Mesenchymal stem cell (in vitro differentiated cells and primary cell): ENCODE data around the gene ADAM12.
A peak's percentile ranks its signal among the peaks of the same experiment; 100 is the strongest.

Experiments
- DNase-seq: peaks from one replicate; pipeline ENCODE4 v3.0.0-alpha.2; 2013
- H2AFZ ChIP-seq: one replicate; pipeline ENCODE4 v1.6.1; 2013; ENCODE audit warnings: low read depth, mild to moderate bottlenecking, control low read depth, inconsistent platforms, low read length, moderate library complexity
- H2AK5ac ChIP-seq: 2 replicates; pipeline ENCODE4 v1.6.1; 2013; ENCODE audit warnings: low read length, moderate library complexity, mild to moderate bottlenecking, inconsistent platforms; ENCODE audit not compliant: severe bottlenecking
- H2BK120ac ChIP-seq: one replicate; pipeline ENCODE4 v1.6.1; 2013; ENCODE audit warnings: low read depth, mild to moderate bottlenecking, inconsistent platforms, low read length, moderate library complexity
- H2BK12ac ChIP-seq, 2 experiments: one replicate each; pipeline ENCODE4 v1.6.1; 2013; ENCODE audit warnings: inconsistent platforms in 2 of 2, low read length in 2 of 2, mild to moderate bottlenecking in 2 of 2, moderate library complexity in 2 of 2, control low read depth in 1 of 2
- H2BK15ac ChIP-seq: one replicate; pipeline ENCODE4 v1.6.1; 2013; ENCODE audit warnings: mild to moderate bottlenecking, low read depth, inconsistent platforms; ENCODE audit not compliant: poor library complexity, severe bottlenecking
- H2BK5ac ChIP-seq: 2 replicates; pipeline ENCODE4 v1.6.1; 2013; ENCODE audit warnings: low read depth, mild to moderate bottlenecking, low read length, control low read depth, inconsistent platforms; ENCODE audit not compliant: poor library complexity, severe bottlenecking
- H3K14ac ChIP-seq, 2 experiments: one replicate each; pipeline ENCODE4 v1.6.1; 2013; ENCODE audit warnings: inconsistent platforms in 2 of 2, low read length in 2 of 2, control low read depth in 1 of 2, mild to moderate bottlenecking in 1 of 2, moderate library complexity in 1 of 2
- H3K18ac ChIP-seq, 2 experiments: one replicate each; pipeline ENCODE4 v1.6.1; 2013; ENCODE audit warnings: inconsistent platforms in 2 of 2, low read length in 2 of 2, control low read depth in 1 of 2, low read depth in 1 of 2, mild to moderate bottlenecking in 1 of 2
- H3K23ac ChIP-seq, 2 experiments: one replicate each; pipeline ENCODE4 v1.6.1; 2013; ENCODE audit warnings: inconsistent platforms in 2 of 2, low read length in 2 of 2, mild to moderate bottlenecking in 2 of 2, moderate library complexity in 2 of 2, control low read depth in 1 of 2
- H3K27ac ChIP-seq: 2 replicates; pipeline ENCODE4 v1.5.1; 2013; ENCODE audit warnings: mild to moderate bottlenecking, moderate library complexity, low read length, control low read depth, inconsistent platforms; ENCODE audit not compliant: poor library complexity, severe bottlenecking
- H3K27me3 ChIP-seq, 2 experiments: 2 replicates each; pipeline versions ENCODE4 v1.6.1 to v1.7.0; 2013; ENCODE audit warnings: low read length in 2 of 2, mild to moderate bottlenecking in 2 of 2, moderate library complexity in 2 of 2, control low read depth in 1 of 2, inconsistent platforms in 1 of 2; ENCODE audit not compliant: control insufficient read depth in 1 of 2, insufficient read depth in 1 of 2
- H3K36me3 ChIP-seq, 2 experiments: 2 replicates each; pipeline versions ENCODE4 v1.6.1 to v1.7.0; 2013; ENCODE audit warnings: low read length in 2 of 2, control low read depth in 1 of 2, inconsistent platforms in 1 of 2, low read depth in 1 of 2, mild to moderate bottlenecking in 1 of 2; ENCODE audit not compliant: insufficient read depth in 2 of 2, control insufficient read depth in 1 of 2
- H3K4ac ChIP-seq, 2 experiments: one replicate each; pipeline ENCODE4 v1.6.1; 2013; ENCODE audit warnings: inconsistent platforms in 2 of 2, low read length in 2 of 2, mild to moderate bottlenecking in 2 of 2, moderate library complexity in 2 of 2, control low read depth in 1 of 2, low read depth in 1 of 2
- H3K4me1 ChIP-seq: 2 replicates; pipeline ENCODE4 v1.6.1; 2013; ENCODE audit warnings: low read depth, low read length, control low read depth; ENCODE audit not compliant: control insufficient read depth, insufficient read depth
- H3K4me2 ChIP-seq: 2 replicates; pipeline ENCODE4 v1.6.1; 2013; ENCODE audit warnings: low read length, mild to moderate bottlenecking, inconsistent platforms; ENCODE audit not compliant: poor library complexity, severe bottlenecking
- H3K4me3 ChIP-seq, 2 experiments: 2 replicates each; pipeline versions ENCODE4 v1.5.1 to v1.7.0; 2013; ENCODE audit warnings: low read length in 2 of 2, mild to moderate bottlenecking in 2 of 2, control low read depth in 1 of 2, low read depth in 1 of 2; ENCODE audit not compliant: insufficient read depth in 1 of 2
- H3K79me1 ChIP-seq: replicated peaks from 2 replicates; pipeline ENCODE4 v1.6.1; 2013; ENCODE audit warnings: mild to moderate bottlenecking, control low read depth, low read length, inconsistent platforms; ENCODE audit not compliant: poor library complexity, severe bottlenecking
- H3K9ac ChIP-seq: 2 replicates; pipeline ENCODE4 v1.7.0; 2013; ENCODE audit warnings: mild to moderate bottlenecking, low read length, moderate library complexity
- H3K9me3 ChIP-seq: 2 replicates; pipeline ENCODE4 v1.7.0; 2013; ENCODE audit warnings: mild to moderate bottlenecking, low read length; ENCODE audit not compliant: control insufficient read depth
- H4K8ac ChIP-seq: one replicate; pipeline ENCODE4 v1.6.1; 2013; ENCODE audit warnings: inconsistent platforms, mild to moderate bottlenecking, low read length, moderate library complexity
- H4K91ac ChIP-seq: one replicate; pipeline ENCODE4 v1.6.1; 2013; ENCODE audit warnings: mild to moderate bottlenecking, low read length, inconsistent platforms
- WGBS: methylation state at CpG from one replicate; pipeline ENCODE4 v1.1.7; 2013; ENCODE audit warnings: mixed read lengths; 5-methylcytosine and 5-hydroxymethylcytosine counted together

The ADAM12 gene

DNA sequence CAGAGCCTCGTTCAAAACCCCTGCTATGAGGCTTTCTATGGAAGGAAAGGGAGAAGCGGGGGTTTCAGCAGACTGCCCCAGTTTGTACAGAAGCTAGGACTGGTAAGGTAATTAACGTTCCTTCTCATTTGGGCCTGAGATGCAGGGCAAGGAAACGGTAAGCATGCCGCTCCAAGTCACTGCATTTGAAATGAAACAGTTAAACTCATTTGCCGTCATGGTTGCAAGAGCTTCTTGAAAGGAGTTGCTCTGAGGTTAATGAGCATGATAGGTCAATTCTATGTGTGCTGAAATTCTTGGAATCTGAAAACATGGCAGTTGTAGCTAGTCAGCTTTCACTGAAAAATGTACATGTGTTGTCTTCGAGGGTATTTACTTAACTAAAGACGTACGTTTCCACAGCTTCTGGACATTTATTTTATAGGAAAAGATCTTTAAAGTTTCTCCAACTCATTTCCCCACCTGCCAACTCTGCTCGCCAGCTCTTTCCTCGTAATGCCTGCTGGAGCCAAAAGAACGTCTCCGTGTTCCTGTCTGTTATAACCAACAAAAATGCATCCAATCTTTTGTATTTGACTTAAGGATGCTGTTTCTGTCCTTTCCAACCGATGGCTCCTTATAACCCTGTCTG, 73.3 kb downstream of the ADAM12 start:
- Histone ChIP-seq H3K9ac (peak overlapping the region; percentile 70), H2BK5ac (no peak overlapping the region), H3K23ac (no peak overlapping the region), H3K4me3 (peak overlapping the region in 1 of 2 experiments; percentile 20), H3K79me1 (peaks cover 35% of the 10 kb centered on the region), H3K36me3 (peaks cover 12 to 81% of the 10 kb centered on the region in 2 experiments), H3K9me3 (no peaks in the 10 kb centered on the region), H3K4me1 (peaks cover 5% of the 10 kb centered on the region), H2AFZ (no peak overlapping the region), H2BK120ac (no peak overlapping the region), H2BK15ac (no peak overlapping the region), H3K4ac (no peak overlapping the region), H4K91ac (no peak overlapping the region), H2AK5ac (no peak overlapping the region), H4K8ac (no peak overlapping the region), H3K27ac (no peak overlapping the region), H3K27me3 (no peaks in the 10 kb centered on the region), H2BK12ac (no peak overlapping the region), H3K18ac (no peak overlapping the region), H3K14ac (no peak overlapping the region), H3K4me2 (no peak overlapping the region)
- DNase-seq: no peak
- 95% methylated on average over 14 of the region's 14 CpGs for WGBS

DNA sequence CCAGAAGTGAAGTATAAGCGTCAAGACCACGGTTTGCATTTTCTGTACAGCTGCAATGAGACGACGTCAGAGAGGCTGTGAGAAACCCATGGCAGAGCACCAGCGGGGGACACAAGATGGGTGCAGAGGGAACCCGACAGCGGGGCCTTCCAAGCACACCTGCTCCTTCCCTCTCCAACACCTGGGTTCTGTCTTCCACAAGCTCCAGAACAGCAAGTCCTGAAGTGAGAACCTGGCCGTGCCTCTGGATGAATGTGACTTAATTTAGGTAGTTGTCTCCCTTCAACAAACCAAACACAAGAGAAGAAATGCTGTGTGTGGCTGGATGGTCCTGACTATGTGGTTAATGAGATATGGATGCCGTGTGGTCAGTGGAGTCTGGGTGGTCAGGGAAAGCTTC, 76.1 kb downstream of the ADAM12 start:
- no peak overlapping the region for H2BK120ac ChIP-seq
- H3K4me2 ChIP-seq: no peak overlapping the region
- no peak overlapping the region for H3K27ac ChIP-seq
- H3K4me3 ChIP-seq: no peak overlapping the region
- no peak overlapping the region for H2AK5ac ChIP-seq
- no peak overlapping the region for H3K14ac ChIP-seq
- peaks cover 3% of the 10 kb centered on the region for H3K4me1 ChIP-seq
- H2BK12ac ChIP-seq: no peak overlapping the region
- DNase-seq: no peak
- no peak overlapping the region for H4K8ac ChIP-seq
- H3K9me3 ChIP-seq: no peaks in the 10 kb centered on the region
- H3K23ac ChIP-seq: no peak overlapping the region
- no peak overlapping the region for H3K9ac ChIP-seq
- 98% methylated on average over 6 of the region's 9 CpGs for WGBS
- H3K18ac ChIP-seq: no peak overlapping the region
- H3K79me1 ChIP-seq: peaks cover 31% of the 10 kb centered on the region
- no peak overlapping the region for H2AFZ ChIP-seq
- no peaks in the 10 kb centered on the region for H3K27me3 ChIP-seq
- no peak overlapping the region for H2BK5ac ChIP-seq
- H2BK15ac ChIP-seq: no peak overlapping the region
- no peak overlapping the region for H4K91ac ChIP-seq
- no peak overlapping the region for H3K4ac ChIP-seq
- H3K36me3 ChIP-seq: peaks cover 12 to 78% of the 10 kb centered on the region in 2 experiments

DNA sequence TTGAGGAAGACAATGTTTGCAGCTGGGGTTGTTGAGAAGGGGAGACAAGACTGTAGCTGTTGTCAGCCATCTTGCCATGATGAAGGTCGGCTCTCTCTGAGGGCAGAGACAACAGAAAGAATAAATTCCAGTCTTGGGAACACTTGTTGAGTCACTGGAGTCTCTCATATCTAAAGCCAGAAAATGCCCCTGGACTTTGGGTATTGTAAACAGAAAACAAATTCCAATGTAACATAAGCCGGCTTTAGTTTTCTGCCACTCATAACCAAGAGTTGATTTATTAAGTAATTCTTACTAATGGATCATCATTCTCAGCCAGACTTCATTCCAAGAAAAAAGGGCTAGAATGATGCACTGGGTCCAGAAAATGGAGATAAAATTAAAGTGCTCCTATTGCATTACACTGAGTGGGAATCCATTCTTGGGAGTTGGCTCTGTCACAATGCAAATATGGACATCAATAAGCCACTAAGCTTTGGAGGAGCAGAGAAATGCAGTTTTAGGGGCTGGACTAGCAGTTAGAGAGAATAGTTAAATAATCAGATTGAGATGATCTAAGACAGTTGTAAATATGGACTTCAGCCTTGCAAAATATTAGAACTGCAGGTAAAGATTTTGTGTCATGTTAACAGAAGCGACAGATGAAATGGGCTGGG, 78.9 kb downstream of the ADAM12 start:
- Histone ChIP-seq H4K91ac (no peak overlapping the region), H3K79me1 (peaks cover 24% of the 10 kb centered on the region), H3K9me3 (peaks cover 7% of the 10 kb centered on the region), H2BK12ac (no peak overlapping the region), H2AFZ (no peak overlapping the region), H3K14ac (no peak overlapping the region), H3K27ac (no peak overlapping the region), H3K36me3 (peaks cover 12 to 65% of the 10 kb centered on the region in 2 experiments), H2BK15ac (no peak overlapping the region), H2BK5ac (no peak overlapping the region), H3K23ac (no peak overlapping the region), H2AK5ac (no peak overlapping the region), H3K18ac (no peak overlapping the region), H4K8ac (no peak overlapping the region), H3K4ac (no peak overlapping the region), H3K4me1 (no peaks in the 10 kb centered on the region), H3K27me3 (no peaks in the 10 kb centered on the region), H3K4me2 (no peak overlapping the region), H3K4me3 (no peak overlapping the region), H2BK120ac (no peak overlapping the region), H3K9ac (no peak overlapping the region)
- WGBS: 90% methylated on average over 2 of the region's 3 CpGs
- peak; percentile 25 for DNase-seq

DNA sequence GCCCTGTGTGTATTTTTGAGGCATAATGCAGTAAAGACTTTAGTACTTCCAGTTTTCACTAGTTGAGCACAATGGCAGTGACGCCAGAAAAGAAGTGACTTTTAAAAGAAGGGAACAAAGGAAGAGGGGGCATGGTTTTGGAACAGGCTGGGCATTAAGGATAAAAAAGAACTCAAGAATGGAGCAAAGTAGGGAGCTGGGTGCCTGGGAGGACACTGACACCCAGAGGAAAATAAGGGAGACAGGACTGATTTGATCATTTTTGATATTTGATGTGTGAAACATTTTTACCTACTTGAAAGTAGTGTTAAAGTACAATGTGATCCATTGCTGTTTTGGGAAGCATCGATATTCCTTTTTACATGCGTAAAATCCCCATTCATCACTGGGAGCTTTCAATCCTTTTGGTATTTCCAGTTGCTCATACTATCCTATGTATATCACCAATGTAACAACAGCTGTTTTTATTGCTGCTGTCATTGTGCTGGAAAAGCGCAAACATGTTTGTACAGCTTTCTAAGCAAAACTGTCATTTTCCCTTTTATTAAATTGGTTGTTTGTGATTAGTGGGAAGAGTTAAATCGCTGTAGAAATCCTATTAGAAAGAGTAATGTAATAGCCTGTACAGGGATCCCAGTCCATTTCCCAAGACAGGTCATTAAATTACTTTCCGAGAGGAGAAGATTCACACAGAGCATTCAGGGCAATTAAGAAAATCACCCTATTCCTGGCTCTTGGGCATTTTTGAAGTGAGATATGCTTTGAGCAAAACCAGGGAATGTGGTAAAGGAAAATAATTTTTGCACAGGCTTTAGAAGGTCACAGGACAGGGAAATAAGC, 85.2 kb downstream of the ADAM12 start:
- no peak overlapping the region for H3K4me2 ChIP-seq
- H3K9ac ChIP-seq: peak overlapping the region; percentile 44
- no peaks in the 10 kb centered on the region for H3K27me3 ChIP-seq

More for the DNA sequence above, 85.2 kb downstream of the ADAM12 start:
- H3K23ac ChIP-seq: no peak overlapping the region
- no peak overlapping the region for H3K14ac ChIP-seq
- H3K27ac ChIP-seq: no peak overlapping the region
- H3K4ac ChIP-seq: no peak overlapping the region
- H3K79me1 ChIP-seq: peaks cover 16% of the 10 kb centered on the region
- peaks cover 0 to 19% of the 10 kb centered on the region in 2 experiments for H3K36me3 ChIP-seq
- no peak overlapping the region for H2BK15ac ChIP-seq
- no peak overlapping the region for H2AK5ac ChIP-seq
- peak; percentile 19 for DNase-seq
- no peak overlapping the region for H4K91ac ChIP-seq
- H3K4me1 ChIP-seq: no peaks in the 10 kb centered on the region
- no peak overlapping the region for H2AFZ ChIP-seq
- WGBS: 94% methylated on average over 4 of the region's 6 CpGs
- H2BK5ac ChIP-seq: no peak overlapping the region
- peaks cover 16% of the 10 kb centered on the region for H3K9me3 ChIP-seq
- H3K18ac ChIP-seq: no peak overlapping the region
- H4K8ac ChIP-seq: no peak overlapping the region
- no peak overlapping the region for H3K4me3 ChIP-seq
- peak overlapping the region in 1 of 2 experiments; percentile 24 for H2BK12ac ChIP-seq
- no peak overlapping the region for H2BK120ac ChIP-seq
